T-cell (primary cell): ENCODE measurements around the gene EPG5. TPM values are rescaled to one million over a fixed set of nuclear protein-coding genes. Genes with fewer than 3 reads are reported as not detected.

Experiments used
- ATAC-seq, 4 experiments: fragments of 200-7000 bp in 3 of 4; fragments of 150-1000 bp in 1 of 4; cut with Tn5 transposase; replicated peaks in 1 of 4; 1 replicate in 3 of 4; 2 replicates in 1 of 4; pipeline ENCODE4 v1.10.0; 2021; ENCODE audit warnings: moderate library complexity in 3 of 4, mild to moderate bottlenecking in 2 of 4, moderate number of reproducible peaks in 1 of 4
- CTCF ChIA-PET, 2 donors: fragments of 300-600 bp; sonication (Branson Sonifier 250); formaldehyde crosslinking; loops; one replicate each; lab custom pipeline; 2022; ENCODE audit warnings: antibody characterized with exemption in 2 of 2; lab: Charles Lee
- POLR2A ChIA-PET, 2 donors: fragments of 300-600 bp; sonication (Branson Sonifier 250); formaldehyde crosslinking; loops; one replicate each; lab custom pipeline; 2022; ENCODE audit warnings: antibody characterized with exemption in 2 of 2; lab: Charles Lee
- DNase-seq, 35 experiments: peaks; one replicate each; pipeline versions ENCODE4 v3.0.0 to v3.0.0-alpha.2; 2013 to 2023
- H3K27ac ChIP-seq: one replicate; pipeline ENCODE4 v1.5.1; 2013; ENCODE audit warnings: low read length
- H3K27me3 ChIP-seq, 2 experiments: replicated peaks in 1 of 2; 1 replicate in 1 of 2; 2 replicates in 1 of 2; pipeline versions ENCODE4 v1.6.1 to v1.7.0; 2013; ENCODE audit warnings: low read length in 1 of 2, mixed read lengths in 1 of 2; ENCODE audit not compliant: control insufficient read depth in 2 of 2, insufficient read depth in 2 of 2; ENCODE audit errors: extremely low read depth in 1 of 2
- H3K36me3 ChIP-seq, 2 donors: 1 replicate in 1 of 2; 2 replicates in 1 of 2; pipeline versions ENCODE4 v1.6.1 to v1.7.0; 2013; ENCODE audit warnings: low read length in 1 of 2; ENCODE audit not compliant: control insufficient read depth in 2 of 2, insufficient read depth in 1 of 2; ENCODE audit errors: extremely low read depth in 1 of 2
- H3K4me1 ChIP-seq, 2 experiments: 1 replicate in 1 of 2; 2 replicates in 1 of 2; pipeline versions ENCODE4 v1.6.1 to v1.7.0; 2013; ENCODE audit warnings: low read length in 2 of 2, mixed read lengths in 1 of 2; ENCODE audit not compliant: insufficient read depth in 2 of 2, control insufficient read depth in 1 of 2; ENCODE audit errors: extremely low read depth in 1 of 2
- H3K4me3 ChIP-seq, 2 donors: 1 replicate in 1 of 2; 2 replicates in 1 of 2; pipeline versions ENCODE4 v1.5.1 to v1.7.0; 2013; ENCODE audit warnings: mild to moderate bottlenecking in 2 of 2, low read length in 1 of 2, moderate library complexity in 1 of 2; ENCODE audit not compliant: control insufficient read depth in 1 of 2; ENCODE audit errors: extremely low read depth in 1 of 2
- H3K9me3 ChIP-seq: 2 replicates; pipeline ENCODE4 v1.7.0; 2013
- H3K27ac Mint-ChIP-seq, 2 donors: one replicate each; pipeline ENCODE4 v1.8.0; 2020 to 2021; ENCODE audit warnings: mild to moderate bottlenecking in 2 of 2, mixed read lengths in 2 of 2
- H3K27me3 Mint-ChIP-seq, 2 donors: one replicate each; pipeline ENCODE4 v1.8.0; 2021 to 2022; ENCODE audit warnings: mixed read lengths in 2 of 2
- H3K36me3 Mint-ChIP-seq: one replicate; pipeline ENCODE4 v1.8.0; 2021; ENCODE audit warnings: mixed read lengths
- H3K4me1 Mint-ChIP-seq, 3 donors: one replicate each; pipeline ENCODE4 v1.8.0; 2020 to 2022; ENCODE audit warnings: mixed read lengths in 3 of 3, mild to moderate bottlenecking in 1 of 3
- H3K4me3 Mint-ChIP-seq, 3 donors: one replicate each; pipeline ENCODE4 v1.8.0; 2020 to 2022; ENCODE audit warnings: mild to moderate bottlenecking in 3 of 3, mixed read lengths in 3 of 3, moderate library complexity in 3 of 3
- H3K9me3 Mint-ChIP-seq, 3 donors: one replicate each; pipeline ENCODE4 v1.8.0; 2020 to 2022; ENCODE audit warnings: mixed read lengths in 3 of 3
- WGBS: methylation state at CpG from one replicate; pipeline ENCODE4 v1.1.5; 2013; ENCODE audit warnings: missing lambda C conversion rate; ENCODE audit not compliant: insufficient coverage; 5-methylcytosine and 5-hydroxymethylcytosine counted together
- total RNA-seq, 35 experiments: library from RNA in 6 of 35; stranded (reverse) in 6 of 35; fragments of 120-200 nt in 1 of 35; gene quantifications; one replicate each; pipeline versions ENCODE4 v1.2.1 to v1.2.4 and lab custom pipeline; 2013 to 2026

The EPG5 gene
- total RNA-seq, 5 donors from 2014 or later (not counting 1 experiment from before 2014, with no cell fraction given): 39.2 to 54.4 (median 42.6) TPM

GRCh38 chr18:45984546-45985235 is 17.6 kb upstream of the EPG5 start:
- ChIA-PET POLR2A (no interaction called here), CTCF (no interaction called here)
- Mint-ChIP-seq H3K4me1 (no peaks in the 10 kb centered on the region), H3K27ac (no peak overlapping the region), H3K27me3 (no peaks in the 10 kb centered on the region), H3K9me3 (no peaks in the 10 kb centered on the region), H3K4me3 (no peak overlapping the region), H3K36me3 (peaks cover 21% of the 10 kb centered on the region)
- Histone ChIP-seq H3K36me3 (peaks cover 0 to 7% of the 10 kb centered on the region in 2 donors), H3K4me1 (no peaks in the 10 kb centered on the region), H3K9me3 (no peaks in the 10 kb centered on the region), H3K4me3 (no peak overlapping the region), H3K27me3 (no peaks in the 10 kb centered on the region), H3K27ac (no peak overlapping the region)
- ATAC-seq (no peak), DNase-seq (no peak)
- WGBS: 96% methylated on average over 4 of the region's 4 CpGs

DNA sequence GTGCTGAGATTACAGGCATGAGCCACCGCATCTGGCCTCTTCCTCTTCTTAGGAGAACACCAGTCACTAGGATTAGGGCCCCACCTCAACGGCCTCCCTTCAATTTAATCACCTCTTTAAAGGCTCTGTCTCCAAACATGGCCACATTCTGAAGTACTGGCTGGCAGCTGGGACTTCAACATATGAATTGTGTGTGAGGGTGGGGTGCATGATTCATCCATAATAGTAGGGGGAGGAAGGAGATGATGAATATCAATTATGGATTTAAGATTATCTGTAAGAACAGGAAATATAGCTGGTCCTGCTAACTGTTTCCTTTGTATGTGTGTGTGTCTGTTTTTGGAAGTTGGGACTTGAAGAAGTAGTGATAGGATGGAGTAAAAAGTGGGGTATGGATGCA is 14.7 kb upstream of the EPG5 start:
- no peak overlapping the region for H3K4me3 Mint-ChIP-seq
- CTCF ChIA-PET: interaction anchor here in 1 of 2 donors (0.6 kb wide), 1 partner anchor 615 kb away, joined by 3 read pairs; no protein-coding TSS in a partner anchor

DNA sequence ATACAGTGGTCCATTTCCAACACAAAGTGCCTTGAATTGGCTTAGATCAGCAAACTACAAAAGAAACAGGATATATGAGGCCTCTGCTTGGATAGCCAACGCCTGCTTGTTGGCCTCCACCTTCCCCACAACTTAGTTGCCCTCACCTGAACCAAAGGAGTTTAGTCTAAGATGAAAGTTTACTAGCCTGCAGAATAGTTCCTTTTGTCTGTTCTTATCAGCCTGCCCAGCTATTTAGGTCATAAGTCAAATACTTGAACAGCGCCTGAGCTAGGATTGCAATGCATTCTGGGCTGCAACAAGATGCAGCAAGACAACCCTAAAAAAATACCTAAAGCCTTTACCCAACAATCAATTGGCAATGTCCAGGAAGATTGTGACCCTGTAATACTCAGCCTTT is 13.1 kb upstream of the EPG5 start:
- H3K9me3 Mint-ChIP-seq: no peaks in the 10 kb centered on the region
- Histone ChIP-seq H3K27me3 (no peaks in the 10 kb centered on the region), H3K9me3 (no peaks in the 10 kb centered on the region), H3K4me1 (no peaks in the 10 kb centered on the region), H3K4me3 (no peak overlapping the region), H3K27ac (no peak overlapping the region), H3K36me3 (no peaks in the 10 kb centered on the region)
- DNase-seq: no peak
- 100% methylated on average over 1 of the region's 2 CpGs for WGBS
- no peaks in the 10 kb centered on the region for H3K27me3 Mint-ChIP-seq
- CTCF ChIA-PET: no interaction called here
- POLR2A ChIA-PET: no interaction called here
- no peak overlapping the region for H3K4me3 Mint-ChIP-seq
- no peak for ATAC-seq
- no peaks in the 10 kb centered on the region for H3K36me3 Mint-ChIP-seq
- H3K4me1 Mint-ChIP-seq: peaks cover 0 to 3% (median 0%) of the 10 kb centered on the region in 3 donors
- H3K27ac Mint-ChIP-seq: no peak overlapping the region

More for the DNA sequence above, 14.7 kb upstream of the EPG5 start:
- ATAC-seq (no peak), DNase-seq (no peak)
- no peak overlapping the region for H3K4me3 ChIP-seq
- POLR2A ChIA-PET: interaction anchor here in 1 of 2 donors (0.7 kb wide), 1 partner anchor 318 kb away, joined by 3 read pairs; no protein-coding TSS in a partner anchor
- no peak overlapping the region for H3K27ac ChIP-seq
- H3K4me1 ChIP-seq: no peaks in the 10 kb centered on the region
- 100% methylated on average over 1 of the region's 2 CpGs for WGBS
- Mint-ChIP-seq H3K36me3 (no peaks in the 10 kb centered on the region), H3K27me3 (no peaks in the 10 kb centered on the region), H3K4me1 (no peaks in the 10 kb centered on the region), H3K27ac (no peak overlapping the region), H3K9me3 (no peaks in the 10 kb centered on the region)
- no peaks in the 10 kb centered on the region for H3K27me3 ChIP-seq
- no peaks in the 10 kb centered on the region for H3K36me3 ChIP-seq
- H3K9me3 ChIP-seq: no peaks in the 10 kb centered on the region

DNA sequence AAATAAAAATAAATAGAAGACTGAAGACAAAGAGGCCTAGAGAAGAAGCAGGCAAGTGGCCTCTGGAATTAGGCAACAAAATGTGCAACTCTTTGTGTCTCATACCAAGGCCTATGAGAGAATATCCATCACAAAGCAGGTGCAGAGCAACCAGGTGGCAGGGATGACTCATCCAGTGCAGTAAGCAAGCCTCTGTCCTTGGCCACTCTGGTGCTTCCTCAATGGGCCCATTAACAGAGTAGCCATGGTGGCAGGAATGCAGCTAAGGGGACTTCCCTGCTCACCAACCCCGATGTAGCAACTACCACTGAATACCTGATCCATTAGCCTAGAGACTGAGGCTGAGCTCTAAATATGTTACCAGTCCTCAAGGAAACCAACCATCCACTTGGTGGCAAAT is 11.0 kb upstream of the EPG5 start:
- no peak overlapping the region for H3K4me3 Mint-ChIP-seq
- no peak overlapping the region for H3K27ac Mint-ChIP-seq
- H3K4me1 ChIP-seq: peaks cover 3 to 4% of the 10 kb centered on the region in 2 experiments
- H3K36me3 Mint-ChIP-seq: no peaks in the 10 kb centered on the region
- WGBS: 83% methylated on average over 1 of the region's 1 CpG
- no peaks in the 10 kb centered on the region for H3K36me3 ChIP-seq
- ChIA-PET CTCF (interaction anchor here in 1 of 2 donors (0.9 kb wide), 1 partner anchor 15 kb away, joined by 3 read pairs; no protein-coding TSS in a partner anchor), POLR2A (no interaction called here)
- H3K27ac ChIP-seq: no peak overlapping the region
- H3K4me3 ChIP-seq: no peak overlapping the region
- H3K27me3 Mint-ChIP-seq: no peaks in the 10 kb centered on the region
- no peaks in the 10 kb centered on the region for H3K9me3 Mint-ChIP-seq
- no peak for ATAC-seq
- peaks cover 0 to 9% (median 6%) of the 10 kb centered on the region in 3 donors for H3K4me1 Mint-ChIP-seq
- no peaks in the 10 kb centered on the region for H3K27me3 ChIP-seq
- no peaks in the 10 kb centered on the region for H3K9me3 ChIP-seq
- DNase-seq: no peak

GRCh38 chr18:45976974-45977373 is 9.8 kb upstream of the EPG5 start:
- H3K27me3 ChIP-seq: no peaks in the 10 kb centered on the region
- no peak overlapping the region for H3K27ac Mint-ChIP-seq
- peaks cover 3 to 4% of the 10 kb centered on the region in 2 experiments for H3K4me1 ChIP-seq
- H3K36me3 Mint-ChIP-seq: no peaks in the 10 kb centered on the region
- H3K36me3 ChIP-seq: no peaks in the 10 kb centered on the region
- ATAC-seq (no peak), DNase-seq (no peak)
- H3K9me3 Mint-ChIP-seq: no peaks in the 10 kb centered on the region
- no peak overlapping the region for H3K27ac ChIP-seq
- H3K4me1 Mint-ChIP-seq: peaks cover 0 to 9% (median 6%) of the 10 kb centered on the region in 3 donors
- WGBS: 100% methylated on average over 2 of the region's 5 CpGs
- H3K4me3 Mint-ChIP-seq: no peak overlapping the region
- no peak overlapping the region for H3K4me3 ChIP-seq
- POLR2A ChIA-PET: no interaction called here
- H3K27me3 Mint-ChIP-seq: no peaks in the 10 kb centered on the region
- CTCF ChIA-PET: interaction anchor here (0.5 to 1.4 kb wide), 5 partner anchors 76 to 318 kb away, joined by 3 to 7 read pairs (median 6); no protein-coding TSS in a partner anchor
- H3K9me3 ChIP-seq: no peaks in the 10 kb centered on the region

DNA sequence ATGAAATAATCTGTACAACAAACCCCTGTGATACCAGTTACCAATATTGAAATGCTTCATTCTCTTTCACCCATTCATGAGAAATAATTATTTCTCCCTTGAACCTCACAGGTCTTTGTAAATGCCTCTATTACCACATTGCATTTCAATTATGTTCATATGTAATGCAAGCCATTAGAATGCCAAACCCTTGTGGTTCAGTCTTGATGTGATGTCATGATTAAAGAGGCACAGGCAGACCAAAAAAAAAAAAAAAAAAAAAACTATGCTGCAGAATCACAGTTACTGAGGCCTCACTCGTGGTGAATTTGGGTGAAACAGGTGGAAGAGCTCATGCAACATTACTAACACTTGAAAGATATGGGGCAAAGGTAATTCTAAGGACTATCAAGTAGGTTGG is 9.4 kb upstream of the EPG5 start:
- DNase-seq: no peak
- no peaks in the 10 kb centered on the region for H3K36me3 Mint-ChIP-seq

More for the DNA sequence above, 9.4 kb upstream of the EPG5 start:
- Mint-ChIP-seq H3K27me3 (no peaks in the 10 kb centered on the region), H3K27ac (peak overlapping the region in 1 of 2 donors; percentile 8), H3K4me3 (no peak overlapping the region), H3K9me3 (no peaks in the 10 kb centered on the region), H3K4me1 (peaks cover 0 to 9% (median 6%) of the 10 kb centered on the region in 3 donors)
- Histone ChIP-seq H3K4me3 (no peak overlapping the region), H3K27me3 (no peaks in the 10 kb centered on the region), H3K4me1 (peaks cover 3 to 4% of the 10 kb centered on the region in 2 experiments), H3K9me3 (no peaks in the 10 kb centered on the region), H3K27ac (no peak overlapping the region), H3K36me3 (no peaks in the 10 kb centered on the region)
- CTCF ChIA-PET: interaction anchor here (0.5 to 1.5 kb wide), 6 partner anchors 21 to 317 kb away, joined by 3 to 7 read pairs (median 5); no protein-coding TSS in a partner anchor
- no peak for ATAC-seq
- POLR2A ChIA-PET: no interaction called here
- WGBS: no CpG with 5 or more reads among the region's 1 CpG
